Stimulated activated CD8-positive, alpha-beta memory T cell treated with anti-CD3 and anti-CD28 coated beads, Interleukin-2, amount 100 ng/mL, for 48 hours (primary cell): ENCODE data around the gene A4GNT.

ENCODE experiments used
- DNase-seq, 2 donors: peaks; one replicate each; pipeline ENCODE4 v3.0.0-alpha.2; 2020; ENCODE audit warnings: low read depth in 2 of 2

Gene A4GNT

GRCh38 chr3:138078901-138079344, 53.3 kb downstream of the A4GNT start:
- DNase-seq, result no peak

GRCh38 chr3:138078096-138078495, 54.1 kb downstream of the A4GNT start:
- no peak for DNase-seq
